ENCODE data around the gene SHISAL1. TPM values are rescaled to one million over a fixed set of nuclear protein-coding genes. Genes with fewer than 3 reads are reported as not detected.

The SHISAL1 gene
- total and polyA plus RNA-seq, 9 donors: 0.33 to 4.5 (median 2.0) TPM

DNA sequence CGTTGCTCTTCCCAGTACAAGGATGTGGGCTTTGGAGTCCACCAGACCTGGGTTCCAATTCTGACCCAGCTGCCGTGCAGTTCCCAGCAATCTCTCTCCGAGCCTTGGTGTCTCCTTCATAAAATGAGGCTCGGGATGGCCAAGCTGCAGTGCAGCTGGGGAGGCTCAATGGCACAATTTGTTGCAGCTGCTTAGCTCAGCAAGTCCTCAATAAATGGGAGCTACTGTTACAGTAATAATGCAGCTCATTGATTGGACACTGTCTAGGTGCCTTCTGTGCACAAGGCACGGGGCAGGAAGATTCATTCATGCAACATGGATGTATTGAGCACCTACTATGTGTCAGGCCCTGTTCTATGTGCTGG is 37.1 kb downstream of the SHISAL1 start:
- intact Hi-C loops (cut with DNase I): loop anchor here in 1 of 4 donors (10.0 kb wide), 1 partner anchor 109 kb away; no protein-coding TSS in a partner anchor
- H3K27ac ChIP-seq: no peak overlapping the region
- 63 to 76% (median 67%) methylated on average over 5 of the region's 5 CpGs for WGBS, 3 donors
- no peaks in the 10 kb centered on the region for H3K9me3 ChIP-seq
- H3K4me1 ChIP-seq (ENCODE audit: insufficient read depth): no peaks in the 10 kb centered on the region
- peak in 1 of 5 donors; percentile 6 for DNase-seq
- H3K36me3 ChIP-seq: no peaks in the 10 kb centered on the region
- H3K27me3 ChIP-seq: no peaks in the 10 kb centered on the region
- TF ChIP-seq EP300 (IDR thresholded peaks at IDR 0.05) (no peak), POLR2A (IDR thresholded peaks at IDR 0.05) (no peak), CTCF (IDR thresholded peaks at IDR 0.05) (no peak)
- H3K4me3 ChIP-seq: no peak overlapping the region

DNA sequence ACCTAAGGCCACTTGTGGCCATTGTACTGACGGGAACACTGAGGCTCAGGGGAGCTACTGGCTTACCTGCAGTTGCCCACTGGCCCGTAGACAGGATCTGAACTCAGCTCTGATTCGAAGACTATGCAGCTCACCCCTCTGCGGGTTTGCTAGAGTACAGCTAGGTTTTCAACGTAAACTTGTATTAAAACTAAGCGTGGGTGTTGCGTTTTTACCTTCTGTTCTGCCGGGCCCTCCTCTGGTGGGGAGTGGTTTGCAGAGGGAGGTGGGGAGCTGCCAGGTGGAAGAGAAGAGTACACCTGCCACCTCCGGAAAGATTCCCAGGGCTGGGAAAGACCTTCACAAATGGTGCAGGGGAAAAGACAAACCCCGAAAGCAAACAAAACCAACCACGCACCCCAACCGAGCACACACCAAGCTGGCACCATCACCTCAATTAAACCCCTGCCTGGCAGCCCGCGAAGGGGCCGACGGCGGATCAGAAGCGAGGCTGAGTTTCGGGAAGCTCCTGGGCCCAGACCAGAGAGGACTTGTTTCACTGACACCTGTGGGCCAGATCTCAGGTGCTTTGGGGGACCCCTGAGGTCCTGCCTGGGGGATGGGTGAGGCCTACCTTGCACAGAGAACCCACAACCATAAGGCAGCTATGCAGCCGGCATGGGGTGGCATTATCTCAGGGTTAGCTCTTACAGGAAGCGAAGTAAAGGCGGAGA is 37.7 kb downstream of the SHISAL1 start:
- Histone ChIP-seq H3K4me3 (no peak overlapping the region), H3K4me1 (ENCODE audit: insufficient read depth) (no peaks in the 10 kb centered on the region), H3K36me3 (no peaks in the 10 kb centered on the region), H3K27ac (no peak overlapping the region), H3K9me3 (no peaks in the 10 kb centered on the region), H3K27me3 (no peaks in the 10 kb centered on the region)
- DNase-seq: peak in 1 of 5 donors; percentile 13
- intact Hi-C loops (cut with DNase I): loop anchor here in 1 of 4 donors (10.0 kb wide), 1 partner anchor 110 kb away; no protein-coding TSS in a partner anchor
- WGBS, 3 donors: 92 to 95% (median 95%) methylated on average over 22 of the region's 22 CpGs
- TF ChIP-seq CTCF (IDR thresholded peaks at IDR 0.05) (no peak), POLR2A (IDR thresholded peaks at IDR 0.05) (no peak), EP300 (IDR thresholded peaks at IDR 0.05) (no peak)

DNA sequence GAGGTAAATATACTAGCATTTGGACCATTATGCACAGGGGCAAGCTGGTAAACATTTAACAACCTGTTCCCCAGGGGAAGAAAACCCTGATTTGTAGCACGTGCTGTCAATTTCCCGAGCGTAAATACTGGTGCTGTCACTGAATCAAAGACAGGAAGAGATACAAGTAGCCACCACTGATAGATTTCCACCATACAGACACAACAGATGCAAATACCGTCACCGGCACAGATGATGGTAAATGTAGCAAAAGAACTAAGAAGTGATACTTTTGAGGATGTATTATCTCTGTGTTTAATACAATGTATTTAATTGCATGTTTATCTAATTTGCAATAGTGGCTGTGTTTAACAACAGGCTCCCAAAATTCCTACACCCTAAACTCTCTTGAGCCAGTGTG is 39.6 kb downstream of the SHISAL1 start:
- TF ChIP-seq CTCF (IDR thresholded peaks at IDR 0.05): no peak
- no peak for TF ChIP-seq POLR2A (IDR thresholded peaks at IDR 0.05)
- no peak for TF ChIP-seq EP300 (IDR thresholded peaks at IDR 0.05)
- no peaks in the 10 kb centered on the region for H3K4me1 ChIP-seq (ENCODE audit: insufficient read depth)
- H3K27ac ChIP-seq: no peak overlapping the region
- DNase-seq: no peak
- no peaks in the 10 kb centered on the region for H3K9me3 ChIP-seq
- no peaks in the 10 kb centered on the region for H3K36me3 ChIP-seq
- intact Hi-C loops (cut with DNase I): loop anchor here in 1 of 4 donors (10.0 kb wide), 1 partner anchor 112 kb away; no protein-coding TSS in a partner anchor
- no peak overlapping the region for H3K4me3 ChIP-seq
- H3K27me3 ChIP-seq: no peaks in the 10 kb centered on the region
- WGBS, 3 donors: 83 to 89% (median 89%) methylated on average over 5 of the region's 5 CpGs

- 48 to 55% (median 51%) methylated on average over 5 of the region's 5 CpGs for WGBS, 3 donors
- Histone ChIP-seq H3K27ac (no peak overlapping the region), H3K27me3 (no peaks in the 10 kb centered on the region), H3K4me3 (no peak overlapping the region), H3K9me3 (no peaks in the 10 kb centered on the region), H3K36me3 (no peaks in the 10 kb centered on the region), H3K4me1 (ENCODE audit: insufficient read depth) (no peaks in the 10 kb centered on the region)
- DNase-seq: peak in 1 of 5 donors; percentile 12
- TF ChIP-seq POLR2A (IDR thresholded peaks at IDR 0.05) (no peak), CTCF (IDR thresholded peaks at IDR 0.05) (no peak), EP300 (IDR thresholded peaks at IDR 0.05) (no peak)
- intact Hi-C loops (cut with DNase I): loop anchor here in 1 of 4 donors (10.0 kb wide), 1 partner anchor 112 kb away; no protein-coding TSS in a partner anchor
These were observed 40.4 kb downstream of the SHISAL1 start for GRCh38 chr22:44272401-44272771.

Data from ovary (tissue), 9 donors.